Fibroblast of skin of right quadriceps (primary cell): ENCODE results near the gene ZNF394.

ENCODE experiments used
- DNase-seq: peaks from one replicate; pipeline ENCODE4 v3.0.0-alpha.2; 2013

Gene ZNF394

DNA sequence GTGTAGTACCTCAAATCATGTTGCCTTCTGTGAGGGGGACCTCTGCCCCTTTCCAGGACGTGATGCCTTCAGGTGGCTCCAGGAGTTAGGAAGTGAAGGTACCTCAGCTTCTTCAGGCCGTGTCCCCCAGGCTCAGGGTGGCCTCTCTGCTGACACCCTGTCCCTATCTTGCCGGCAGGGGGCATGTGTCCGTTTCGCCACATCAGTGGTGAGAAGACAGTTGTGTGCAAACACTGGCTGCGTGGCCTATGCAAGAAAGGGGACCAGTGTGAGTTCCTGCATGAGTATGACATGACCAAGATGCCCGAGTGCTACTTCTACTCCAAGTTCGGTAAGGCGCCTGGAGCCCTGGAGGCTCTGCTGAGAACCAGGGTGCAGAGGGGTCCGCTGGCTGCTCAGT, 52.1 kb downstream of the ZNF394 start:
- no peak for DNase-seq

DNA sequence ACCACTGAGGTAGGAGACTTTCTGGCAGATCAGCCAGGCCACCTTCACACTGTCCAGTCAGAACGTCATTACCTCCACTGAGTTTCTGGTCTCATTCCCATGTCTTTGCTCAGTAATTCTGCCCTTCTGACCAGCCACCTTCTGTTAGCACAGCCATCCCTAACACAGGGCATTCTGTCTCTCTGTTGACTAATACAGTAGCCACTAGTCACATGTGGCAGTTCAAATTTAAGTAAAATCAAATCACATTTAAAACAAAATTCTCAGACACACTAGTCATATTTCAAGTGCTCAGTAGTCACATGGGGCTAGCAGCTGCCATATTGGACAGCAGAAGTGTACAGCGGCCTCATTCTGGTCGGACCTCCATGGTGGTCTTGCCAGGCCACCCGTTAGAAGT, 54.0 kb downstream of the ZNF394 start:
- DNase-seq = no peak
